GM23338 (cell line): ENCODE results near the gene TMCO1. TPM values are rescaled to one million over a fixed set of nuclear protein-coding genes. Genes with fewer than 3 reads are reported as not detected.

Experiments used
- ATAC-seq: fragments of 200-7000 bp; cut with Tn5 transposase; 3 replicates; pipeline ENCODE4 v1.9.1; 2020
- DNase-seq: peaks from one replicate; pipeline ENCODE4 v3.0.0-alpha.2; 2015; ENCODE audit warnings: low spot score
- H2AFZ ChIP-seq: fragments of 200-600 bp; sonication (generic); 2 replicates; pipeline ENCODE4 v1.8.0; 2016; ENCODE audit warnings: antibody characterized with exemption, mild to moderate bottlenecking, moderate library complexity
- H3F3A ChIP-seq: fragments of 200-600 bp; sonication (generic); replicated peaks from 2 replicates; pipeline ENCODE4 v1.8.0; 2017; ENCODE audit warnings: antibody characterized with exemption, mixed run types, low read depth
- H3K27ac ChIP-seq: fragments of 200-600 bp; sonication (generic); 2 replicates; pipeline ENCODE4 v1.6.1; 2016; ENCODE audit warnings: low read depth
- H3K27me3 ChIP-seq: fragments of 200-600 bp; sonication (generic); 2 replicates; pipeline ENCODE4 v1.8.0; 2016; ENCODE audit warnings: mild to moderate bottlenecking, mixed run types, moderate library complexity; ENCODE audit not compliant: insufficient read depth
- H3K36me3 ChIP-seq: fragments of 200-600 bp; sonication (generic); 2 replicates; pipeline ENCODE4 v1.8.0; 2016; ENCODE audit warnings: mild to moderate bottlenecking; ENCODE audit not compliant: insufficient read depth
- H3K4me1 ChIP-seq: fragments of 200-600 bp; sonication (generic); 2 replicates; pipeline ENCODE4 v1.8.0; 2016; ENCODE audit warnings: mild to moderate bottlenecking, moderate library complexity; ENCODE audit not compliant: insufficient read depth
- H3K4me2 ChIP-seq: fragments of 200-600 bp; sonication (generic); 2 replicates; pipeline ENCODE4 v1.7.1; 2017; ENCODE audit warnings: mixed run types
- H3K4me3 ChIP-seq: fragments of 200-600 bp; sonication (generic); 2 replicates; pipeline ENCODE4 v1.6.1; 2016; ENCODE audit warnings: mixed run types
- H3K79me2 ChIP-seq: fragments of 200-600 bp; sonication (generic); replicated peaks from 2 replicates; pipeline ENCODE4 v1.8.0; 2017; ENCODE audit warnings: mild to moderate bottlenecking; ENCODE audit not compliant: insufficient read depth
- H3K9me2 ChIP-seq: fragments of 200-600 bp; sonication (generic); 2 replicates; pipeline ENCODE4 v1.8.0; 2017; ENCODE audit not compliant: insufficient read depth
- H4K20me1 ChIP-seq: fragments of 200-600 bp; sonication (generic); replicated peaks from 2 replicates; pipeline ENCODE4 v1.8.0; 2017; ENCODE audit warnings: mild to moderate bottlenecking; ENCODE audit not compliant: insufficient read depth
- H3K27ac Mint-ChIP-seq: 2 replicates; pipeline ENCODE4 v1.8.0; 2020; ENCODE audit warnings: inconsistent platforms, mild to moderate bottlenecking, moderate library complexity, mixed read lengths
- H3K27me3 Mint-ChIP-seq: 3 replicates; pipeline ENCODE4 v1.8.0; 2022; ENCODE audit warnings: low read depth, mild to moderate bottlenecking, moderate library complexity, mixed read lengths, inconsistent platforms; ENCODE audit not compliant: insufficient read depth, poor library complexity
- H3K36me3 Mint-ChIP-seq: 3 replicates; pipeline ENCODE4 v1.8.0; 2021; ENCODE audit warnings: low read depth, mild to moderate bottlenecking, inconsistent platforms, moderate library complexity, mixed read lengths
- H3K4me1 Mint-ChIP-seq: 3 replicates; pipeline ENCODE4 v1.8.0; 2020; ENCODE audit warnings: mild to moderate bottlenecking, inconsistent platforms, mixed read lengths
- H3K4me3 Mint-ChIP-seq: 3 replicates; pipeline ENCODE4 v1.8.0; 2021; ENCODE audit warnings: moderate library complexity, mild to moderate bottlenecking, inconsistent platforms, mixed read lengths
- H3K9me3 Mint-ChIP-seq: 3 replicates; pipeline ENCODE4 v1.8.0; 2020; ENCODE audit warnings: moderate library complexity, mild to moderate bottlenecking, inconsistent platforms, mixed read lengths
- CREB1 ChIP-seq: fragments of 250-450 bp; sonication (Bioruptor Pico); IDR thresholded peaks from 2 replicates; pipeline ENCODE4 v1.5.0; 2020; ENCODE audit warnings: low read depth, mild to moderate bottlenecking, moderate library complexity
- EZH2 ChIP-seq: fragments of 200-600 bp; sonication (generic); IDR thresholded peaks from one replicate; pipeline ENCODE4 v1.8.0; 2017; ENCODE audit warnings: antibody characterized with exemption, mild to moderate bottlenecking, low read depth; ENCODE audit not compliant: unreplicated experiment
- JUNB ChIP-seq: IDR thresholded peaks from one replicate; pipeline ENCODE4 v1.6.1; 2016; ENCODE audit warnings: antibody characterized with exemption; ENCODE audit not compliant: unreplicated experiment
- NANOG ChIP-seq: IDR thresholded peaks from 2 replicates; pipeline ENCODE4 v1.6.1; 2016; ENCODE audit warnings: antibody characterized with exemption, borderline replicate concordance
- POLR2AphosphoS5 ChIP-seq: IDR thresholded peaks from 2 replicates; pipeline ENCODE4 v1.6.1; 2016; ENCODE audit warnings: antibody characterized with exemption, low read depth
- ZNF331 ChIP-seq: fragments of 250-450 bp; sonication (Bioruptor Pico); IDR thresholded peaks from 2 replicates; pipeline ENCODE4 v1.5.0; 2020; ENCODE audit warnings: low read depth, mild to moderate bottlenecking, moderate library complexity
- polyA plus RNA-seq: library from polyadenylated mRNA; unstranded; fragments of >200 nt; fragmentation: Nextera tagmentation; extraction: Ambion mirVana; gene quantifications from 2 replicates; pipeline ENCODE4 v1.2.1, GENCODE V29; 2016
- total RNA-seq: library from RNA; depleted of rRNA; stranded (reverse); fragments of >200 nt; shearing (Covaris generic); gene quantifications from 2 replicates; pipeline ENCODE4 v1.2.3, GENCODE V29; 2014
- TF ChIP-seq, protein P1 (sequence below), 2 experiments: fragments of 200-600 bp in 1 of 2; sonication (generic) in 1 of 2; conservative IDR thresholded peaks; 2 replicates each; pipeline versions ENCODE4 v1.5.1 to v1.6.1; 2016 to 2017; ENCODE audit warnings: antibody characterized with exemption in 2 of 2, low read depth in 2 of 2, mild to moderate bottlenecking in 2 of 2, moderate library complexity in 1 of 2
- TF ChIP-seq, protein P2 (sequence below): IDR thresholded peaks from one replicate; pipeline ENCODE4 v1.6.1; 2018; ENCODE audit warnings: antibody characterized with exemption; ENCODE audit not compliant: unreplicated experiment
- TF ChIP-seq, protein P3 (sequence below): fragments of 250-450 bp; sonication (Bioruptor Pico); IDR thresholded peaks from 2 replicates; pipeline ENCODE4 v1.5.0; 2020; ENCODE audit warnings: mild to moderate bottlenecking, moderate library complexity
- TF ChIP-seq, protein P4 (sequence below): IDR thresholded peaks from 2 replicates; pipeline ENCODE4 v1.6.1; 2016; ENCODE audit warnings: antibody characterized with exemption

TMCO1 gene
- total and polyA plus RNA-seq, 2 experiments from 2014 or later = 38.3 to 116 TPM

DNA sequence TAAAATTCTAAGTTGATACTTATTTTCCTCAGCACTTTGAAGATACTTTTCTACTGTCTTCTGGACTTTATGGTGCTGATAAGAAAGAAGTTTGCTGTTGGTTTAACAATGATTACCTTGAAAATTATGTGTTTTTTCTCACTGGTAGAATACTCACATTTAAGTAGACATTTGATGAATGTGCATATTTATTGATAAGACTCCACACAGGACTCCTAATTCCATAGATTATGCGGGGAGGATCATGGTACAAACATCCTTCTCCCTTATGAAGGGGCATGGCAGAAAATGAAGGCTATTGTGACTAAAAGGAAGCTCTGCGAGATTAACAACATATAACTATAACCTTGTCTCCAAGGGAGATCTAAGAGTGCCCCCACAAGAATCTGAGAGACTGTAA is 41.8 kb downstream of the TMCO1 start (continued):
- TF ChIP-seq, protein P1, sequence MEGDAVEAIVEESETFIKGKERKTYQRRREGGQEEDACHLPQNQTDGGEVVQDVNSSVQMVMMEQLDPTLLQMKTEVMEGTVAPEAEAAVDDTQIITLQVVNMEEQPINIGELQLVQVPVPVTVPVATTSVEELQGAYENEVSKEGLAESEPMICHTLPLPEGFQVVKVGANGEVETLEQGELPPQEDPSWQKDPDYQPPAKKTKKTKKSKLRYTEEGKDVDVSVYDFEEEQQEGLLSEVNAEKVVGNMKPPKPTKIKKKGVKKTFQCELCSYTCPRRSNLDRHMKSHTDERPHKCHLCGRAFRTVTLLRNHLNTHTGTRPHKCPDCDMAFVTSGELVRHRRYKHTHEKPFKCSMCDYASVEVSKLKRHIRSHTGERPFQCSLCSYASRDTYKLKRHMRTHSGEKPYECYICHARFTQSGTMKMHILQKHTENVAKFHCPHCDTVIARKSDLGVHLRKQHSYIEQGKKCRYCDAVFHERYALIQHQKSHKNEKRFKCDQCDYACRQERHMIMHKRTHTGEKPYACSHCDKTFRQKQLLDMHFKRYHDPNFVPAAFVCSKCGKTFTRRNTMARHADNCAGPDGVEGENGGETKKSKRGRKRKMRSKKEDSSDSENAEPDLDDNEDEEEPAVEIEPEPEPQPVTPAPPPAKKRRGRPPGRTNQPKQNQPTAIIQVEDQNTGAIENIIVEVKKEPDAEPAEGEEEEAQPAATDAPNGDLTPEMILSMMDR (conservative IDR thresholded peaks at IDR 0.05; ENCODE audit: low read depth in 2 of 2) = no peak

DNA sequence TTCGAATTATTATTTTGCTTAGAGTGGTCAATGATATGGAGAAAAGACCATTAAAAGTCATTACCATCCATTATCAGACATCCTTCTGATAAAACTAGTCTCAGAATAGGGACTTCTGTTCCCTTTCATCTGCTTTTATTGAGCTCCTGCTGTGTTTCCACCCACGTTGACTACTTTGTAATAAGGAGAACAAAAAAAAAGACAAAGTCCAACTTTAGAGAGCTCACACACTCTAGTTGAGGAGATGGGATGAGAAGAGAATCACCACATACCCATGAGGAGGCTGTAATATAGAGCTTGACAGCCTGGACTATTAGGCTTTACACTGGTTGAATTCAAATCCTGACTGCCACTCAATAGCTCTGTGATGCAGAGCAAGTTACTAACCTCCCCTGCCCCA is 42.5 kb downstream of the TMCO1 start:
- no peak overlapping the region for H3K4me3 ChIP-seq
- Mint-ChIP-seq H3K9me3 (no peaks in the 10 kb centered on the region; the same call in 2 of the 3 replicates), H3K27ac (no peak overlapping the region), H3K27me3 (peaks cover 2% of the 10 kb centered on the region), H3K4me1 (no peaks in the 10 kb centered on the region), H3K4me3 (no peak overlapping the region), H3K36me3 (0 out of 3 replicates have a peak, but pooled peaks cover 2% of the 10 kb centered on the region)
- H3K27ac ChIP-seq = no peak overlapping the region
- no peaks in the 10 kb centered on the region for H3K36me3 ChIP-seq
- no peaks in the 10 kb centered on the region for H3K9me2 ChIP-seq
- ATAC-seq (no peak), DNase-seq (no peak)
- no peaks in the 10 kb centered on the region for H3F3A ChIP-seq
- peaks cover 5% of the 10 kb centered on the region; the same call in 1 of the 2 replicates for H4K20me1 ChIP-seq
- no peaks in the 10 kb centered on the region for H3K79me2 ChIP-seq
- H3K27me3 ChIP-seq = no peaks in the 10 kb centered on the region
- no peak overlapping the region for H3K4me2 ChIP-seq
- no peaks in the 10 kb centered on the region for H3K4me1 ChIP-seq
- H2AFZ ChIP-seq = no peak overlapping the region
- TF ChIP-seq EZH2 (no peak), CREB1 (no peak), NANOG (no peak), JUNB (no peak), ZNF331 (no peak), POLR2AphosphoS5 (no peak)
- TF ChIP-seq, protein P2, sequence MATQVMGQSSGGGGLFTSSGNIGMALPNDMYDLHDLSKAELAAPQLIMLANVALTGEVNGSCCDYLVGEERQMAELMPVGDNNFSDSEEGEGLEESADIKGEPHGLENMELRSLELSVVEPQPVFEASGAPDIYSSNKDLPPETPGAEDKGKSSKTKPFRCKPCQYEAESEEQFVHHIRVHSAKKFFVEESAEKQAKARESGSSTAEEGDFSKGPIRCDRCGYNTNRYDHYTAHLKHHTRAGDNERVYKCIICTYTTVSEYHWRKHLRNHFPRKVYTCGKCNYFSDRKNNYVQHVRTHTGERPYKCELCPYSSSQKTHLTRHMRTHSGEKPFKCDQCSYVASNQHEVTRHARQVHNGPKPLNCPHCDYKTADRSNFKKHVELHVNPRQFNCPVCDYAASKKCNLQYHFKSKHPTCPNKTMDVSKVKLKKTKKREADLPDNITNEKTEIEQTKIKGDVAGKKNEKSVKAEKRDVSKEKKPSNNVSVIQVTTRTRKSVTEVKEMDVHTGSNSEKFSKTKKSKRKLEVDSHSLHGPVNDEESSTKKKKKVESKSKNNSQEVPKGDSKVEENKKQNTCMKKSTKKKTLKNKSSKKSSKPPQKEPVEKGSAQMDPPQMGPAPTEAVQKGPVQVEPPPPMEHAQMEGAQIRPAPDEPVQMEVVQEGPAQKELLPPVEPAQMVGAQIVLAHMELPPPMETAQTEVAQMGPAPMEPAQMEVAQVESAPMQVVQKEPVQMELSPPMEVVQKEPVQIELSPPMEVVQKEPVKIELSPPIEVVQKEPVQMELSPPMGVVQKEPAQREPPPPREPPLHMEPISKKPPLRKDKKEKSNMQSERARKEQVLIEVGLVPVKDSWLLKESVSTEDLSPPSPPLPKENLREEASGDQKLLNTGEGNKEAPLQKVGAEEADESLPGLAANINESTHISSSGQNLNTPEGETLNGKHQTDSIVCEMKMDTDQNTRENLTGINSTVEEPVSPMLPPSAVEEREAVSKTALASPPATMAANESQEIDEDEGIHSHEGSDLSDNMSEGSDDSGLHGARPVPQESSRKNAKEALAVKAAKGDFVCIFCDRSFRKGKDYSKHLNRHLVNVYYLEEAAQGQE = no peak
- TF ChIP-seq, protein P1 (conservative IDR thresholded peaks at IDR 0.05; ENCODE audit: low read depth in 2 of 2) = no peak
- TF ChIP-seq, protein P3, sequence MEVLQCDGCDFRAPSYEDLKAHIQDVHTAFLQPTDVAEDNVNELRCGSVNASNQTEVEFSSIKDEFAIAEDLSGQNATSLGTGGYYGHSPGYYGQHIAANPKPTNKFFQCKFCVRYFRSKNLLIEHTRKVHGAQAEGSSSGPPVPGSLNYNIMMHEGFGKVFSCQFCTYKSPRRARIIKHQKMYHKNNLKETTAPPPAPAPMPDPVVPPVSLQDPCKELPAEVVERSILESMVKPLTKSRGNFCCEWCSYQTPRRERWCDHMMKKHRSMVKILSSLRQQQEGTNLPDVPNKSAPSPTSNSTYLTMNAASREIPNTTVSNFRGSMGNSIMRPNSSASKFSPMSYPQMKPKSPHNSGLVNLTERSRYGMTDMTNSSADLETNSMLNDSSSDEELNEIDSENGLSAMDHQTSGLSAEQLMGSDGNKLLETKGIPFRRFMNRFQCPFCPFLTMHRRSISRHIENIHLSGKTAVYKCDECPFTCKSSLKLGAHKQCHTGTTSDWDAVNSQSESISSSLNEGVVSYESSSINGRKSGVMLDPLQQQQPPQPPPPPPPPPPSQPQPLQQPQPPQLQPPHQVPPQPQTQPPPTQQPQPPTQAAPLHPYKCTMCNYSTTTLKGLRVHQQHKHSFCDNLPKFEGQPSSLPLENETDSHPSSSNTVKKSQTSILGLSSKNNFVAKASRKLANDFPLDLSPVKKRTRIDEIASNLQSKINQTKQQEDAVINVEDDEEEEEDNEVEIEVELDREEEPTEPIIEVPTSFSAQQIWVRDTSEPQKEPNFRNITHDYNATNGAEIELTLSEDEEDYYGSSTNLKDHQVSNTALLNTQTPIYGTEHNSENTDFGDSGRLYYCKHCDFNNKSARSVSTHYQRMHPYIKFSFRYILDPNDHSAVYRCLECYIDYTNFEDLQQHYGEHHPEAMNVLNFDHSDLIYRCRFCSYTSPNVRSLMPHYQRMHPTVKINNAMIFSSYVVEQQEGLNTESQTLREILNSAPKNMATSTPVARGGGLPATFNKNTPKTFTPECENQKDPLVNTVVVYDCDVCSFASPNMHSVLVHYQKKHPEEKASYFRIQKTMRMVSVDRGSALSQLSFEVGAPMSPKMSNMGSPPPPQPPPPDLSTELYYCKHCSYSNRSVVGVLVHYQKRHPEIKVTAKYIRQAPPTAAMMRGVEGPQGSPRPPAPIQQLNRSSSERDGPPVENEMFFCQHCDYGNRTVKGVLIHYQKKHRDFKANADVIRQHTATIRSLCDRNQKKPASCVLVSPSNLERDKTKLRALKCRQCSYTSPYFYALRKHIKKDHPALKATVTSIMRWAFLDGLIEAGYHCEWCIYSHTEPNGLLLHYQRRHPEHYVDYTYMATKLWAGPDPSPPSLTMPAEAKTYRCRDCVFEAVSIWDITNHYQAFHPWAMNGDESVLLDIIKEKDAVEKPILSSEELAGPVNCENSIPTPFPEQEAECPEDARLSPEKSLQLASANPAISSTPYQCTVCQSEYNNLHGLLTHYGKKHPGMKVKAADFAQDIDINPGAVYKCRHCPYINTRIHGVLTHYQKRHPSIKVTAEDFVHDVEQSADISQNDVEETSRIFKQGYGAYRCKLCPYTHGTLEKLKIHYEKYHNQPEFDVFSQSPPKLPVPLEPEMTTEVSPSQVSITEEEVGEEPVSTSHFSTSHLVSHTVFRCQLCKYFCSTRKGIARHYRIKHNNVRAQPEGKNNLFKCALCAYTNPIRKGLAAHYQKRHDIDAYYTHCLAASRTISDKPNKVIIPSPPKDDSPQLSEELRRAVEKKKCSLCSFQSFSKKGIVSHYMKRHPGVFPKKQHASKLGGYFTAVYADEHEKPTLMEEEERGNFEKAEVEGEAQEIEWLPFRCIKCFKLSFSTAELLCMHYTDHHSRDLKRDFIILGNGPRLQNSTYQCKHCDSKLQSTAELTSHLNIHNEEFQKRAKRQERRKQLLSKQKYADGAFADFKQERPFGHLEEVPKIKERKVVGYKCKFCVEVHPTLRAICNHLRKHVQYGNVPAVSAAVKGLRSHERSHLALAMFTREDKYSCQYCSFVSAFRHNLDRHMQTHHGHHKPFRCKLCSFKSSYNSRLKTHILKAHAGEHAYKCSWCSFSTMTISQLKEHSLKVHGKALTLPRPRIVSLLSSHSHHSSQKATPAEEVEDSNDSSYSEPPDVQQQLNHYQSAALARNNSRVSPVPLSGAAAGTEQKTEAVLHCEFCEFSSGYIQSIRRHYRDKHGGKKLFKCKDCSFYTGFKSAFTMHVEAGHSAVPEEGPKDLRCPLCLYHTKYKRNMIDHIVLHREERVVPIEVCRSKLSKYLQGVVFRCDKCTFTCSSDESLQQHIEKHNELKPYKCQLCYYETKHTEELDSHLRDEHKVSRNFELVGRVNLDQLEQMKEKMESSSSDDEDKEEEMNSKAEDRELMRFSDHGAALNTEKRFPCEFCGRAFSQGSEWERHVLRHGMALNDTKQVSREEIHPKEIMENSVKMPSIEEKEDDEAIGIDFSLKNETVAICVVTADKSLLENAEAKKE = no peak
- TF ChIP-seq, protein P4, sequence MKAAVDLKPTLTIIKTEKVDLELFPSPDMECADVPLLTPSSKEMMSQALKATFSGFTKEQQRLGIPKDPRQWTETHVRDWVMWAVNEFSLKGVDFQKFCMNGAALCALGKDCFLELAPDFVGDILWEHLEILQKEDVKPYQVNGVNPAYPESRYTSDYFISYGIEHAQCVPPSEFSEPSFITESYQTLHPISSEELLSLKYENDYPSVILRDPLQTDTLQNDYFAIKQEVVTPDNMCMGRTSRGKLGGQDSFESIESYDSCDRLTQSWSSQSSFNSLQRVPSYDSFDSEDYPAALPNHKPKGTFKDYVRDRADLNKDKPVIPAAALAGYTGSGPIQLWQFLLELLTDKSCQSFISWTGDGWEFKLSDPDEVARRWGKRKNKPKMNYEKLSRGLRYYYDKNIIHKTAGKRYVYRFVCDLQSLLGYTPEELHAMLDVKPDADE = no peak
